ENCODE data around the gene NCCRP1. TPM values are rescaled to one million over a fixed set of nuclear protein-coding genes. Genes with fewer than 3 reads are reported as not detected.

NCCRP1 gene
- total RNA-seq, 1 experiment from 2014 or later, result 0.46 TPM

GRCh38 chr19:39187552-39187943 is 9.2 kb upstream of the NCCRP1 start:
- Histone ChIP-seq H3K9me3 (ENCODE audit: control insufficient read depth, insufficient read depth, low read depth, low read length) (no peaks in the 10 kb centered on the region), H3K36me3 (ENCODE audit: control insufficient read depth, insufficient read depth, low read length) (no peaks in the 10 kb centered on the region), H3K4me1 (ENCODE audit: control insufficient read depth, insufficient read depth, low read length) (no peaks in the 10 kb centered on the region; the same call in 1 of the 2 replicates), H3K27ac (ENCODE audit: low read length) (no peak overlapping the region), H3K4me3 (ENCODE audit: low read depth in 2 of 2, low read length in 2 of 2) (no peak overlapping the region), H3K27me3 (ENCODE audit: control insufficient read depth, insufficient read depth, low read length) (no peaks in the 10 kb centered on the region)
- ChIA-PET POLR2A (interaction anchor here (0.5 to 1.1 kb wide), 2 partner anchors 12 to 43 kb away, joined by 4 to 7 read pairs; no protein-coding TSS in a partner anchor), CTCF (interaction anchor here (0.9 to 1.1 kb wide), 2 partner anchors 65 to 79 kb away, joined by 3 to 4 read pairs; no protein-coding TSS in a partner anchor)
- in situ Hi-C loops (cut with HindIII; ENCODE audit: low pct_unique_long_range_greater_than_20kb, low sequenced_read_pairs) (no loop called here), intact Hi-C loops (cut with micrococcal nuclease; ENCODE audit: unreplicated experiment) (loop anchor here (1.0 to 10.0 kb wide), 3 partner anchors 65 to 223 kb away; no protein-coding TSS in a partner anchor)
- no TSS peak for BruUV-seq (replicated peaks)
- TF ChIP-seq POLR2AphosphoS5 (IDR thresholded peaks at IDR 0.05; ENCODE audit: low read depth, low read length), result no peak
- TF ChIP-seq TCF7L2 (IDR thresholded peaks at IDR 0.05; ENCODE audit: low read depth, low read length), result no peak
- TF ChIP-seq CTCF (IDR thresholded peaks at IDR 0.05), result no peak
- no peak for TF ChIP-seq SIN3A (IDR thresholded peaks at IDR 0.05; ENCODE audit: borderline replicate concordance, insufficient read depth, low read depth, low read length)
- TF ChIP-seq REST (IDR thresholded peaks at IDR 0.05; ENCODE audit: insufficient read depth in 1 of 2, low read depth in 2 of 2, low read length in 1 of 2), result no peak
- ATAC-seq (peak; percentile 40), DNase-seq (ENCODE audit: low read depth, low spot score) (no peak)

GRCh38 chr19:39188960-39189359 is 7.8 kb upstream of the NCCRP1 start:
- DNase-seq (ENCODE audit: low read depth, low spot score), result no peak
- ChIA-PET POLR2A (interaction anchor here (0.6 kb wide), 1 partner anchor 602 kb away, joined by 4 read pairs; no protein-coding TSS in a partner anchor), CTCF (interaction anchor here (0.5 to 1.2 kb wide), 4 partner anchors 9 to 395 kb away, joined by 3 to 5 read pairs (median 4); no protein-coding TSS in a partner anchor)
- Histone ChIP-seq H3K9me3 (ENCODE audit: control insufficient read depth, insufficient read depth, low read depth, low read length) (no peaks in the 10 kb centered on the region), H3K27ac (ENCODE audit: low read length) (no peak overlapping the region), H3K4me3 (ENCODE audit: low read depth in 2 of 2, low read length in 2 of 2) (no peak overlapping the region), H3K4me1 (ENCODE audit: control insufficient read depth, insufficient read depth, low read length) (peaks cover 3% of the 10 kb centered on the region), H3K27me3 (ENCODE audit: control insufficient read depth, insufficient read depth, low read length) (no peaks in the 10 kb centered on the region), H3K36me3 (ENCODE audit: control insufficient read depth, insufficient read depth, low read length) (no peaks in the 10 kb centered on the region)
- TF ChIP-seq CTCF (IDR thresholded peaks at IDR 0.05), result no peak
- TF ChIP-seq POLR2AphosphoS5 (IDR thresholded peaks at IDR 0.05; ENCODE audit: low read depth, low read length), result no peak
- no peak for TF ChIP-seq REST (IDR thresholded peaks at IDR 0.05; ENCODE audit: insufficient read depth in 1 of 2, low read depth in 2 of 2, low read length in 1 of 2)
- no peak for TF ChIP-seq TCF7L2 (IDR thresholded peaks at IDR 0.05; ENCODE audit: low read depth, low read length)
- no peak for TF ChIP-seq SIN3A (IDR thresholded peaks at IDR 0.05; ENCODE audit: borderline replicate concordance, insufficient read depth, low read depth, low read length)
- no TSS peak for BruUV-seq (replicated peaks)
- intact Hi-C loops (cut with micrococcal nuclease; ENCODE audit: unreplicated experiment), result loop anchor here (1.0 to 10.0 kb wide), 3 partner anchors 137 to 610 kb away; no protein-coding TSS in a partner anchor
- ATAC-seq, result no peak
- in situ Hi-C loops (cut with HindIII; ENCODE audit: low pct_unique_long_range_greater_than_20kb, low sequenced_read_pairs), result no loop called here

Data from Panc1 (cell line).